SK-N-SH (cell line): ENCODE results near the gene MYOCD. TPM values are rescaled to one million over a fixed set of nuclear protein-coding genes. Genes with fewer than 3 reads are reported as not detected.

Experiments
- CTCF ChIA-PET: fragments of 300-600, 350-600 bp; formaldehyde crosslinking; extraction: SDS; loops from one replicate; lab custom pipeline; 2021; lab: Yijun Ruan, JAX
- POLR2A ChIA-PET: fragments of 350-600 bp; sonication (Branson Sonifier 250); formaldehyde crosslinking; extraction: SDS; loops from one replicate; lab custom pipeline; 2020; ENCODE audit warnings: antibody characterized with exemption, inconsistent platforms; lab: Yijun Ruan, JAX
- DNase-seq: peaks from one replicate; pipeline ENCODE4 v3.0.0; 2012
- H2AFZ ChIP-seq: fragments of 200-600 bp; sonication (generic); 2 replicates; pipeline ENCODE4 v1.8.1; 2016; ENCODE audit warnings: antibody characterized with exemption, mild to moderate bottlenecking, low read depth
- H3F3A ChIP-seq: fragments of 200-600 bp; sonication (generic); replicated peaks from 2 replicates; pipeline ENCODE3; 2016; ENCODE audit warnings: antibody characterized with exemption, mild to moderate bottlenecking; ENCODE audit not compliant: insufficient read depth
- H3K27ac ChIP-seq, 2 experiments: fragments of 200-500 bp in 1 of 2; fragments of 200-600 bp in 1 of 2; sonication (Bioruptor generic) in 1 of 2; sonication (generic), shearing (Covaris generic) in 1 of 2; 2 replicates each; pipeline versions ENCODE4 v1.5.1 to v1.6.1; 2014 to 2016; ENCODE audit warnings: low read depth in 2 of 2, inconsistent platforms in 1 of 2, low read length in 1 of 2, mild to moderate bottlenecking in 1 of 2, mixed read lengths in 1 of 2
- H3K27me3 ChIP-seq: fragments of 200-600 bp; sonication (generic), shearing (Covaris generic); 2 replicates; pipeline ENCODE4 v1.6.1; 2016; ENCODE audit warnings: mixed run types; ENCODE audit not compliant: insufficient read depth
- H3K36me3 ChIP-seq, 2 experiments: fragments of 200-500 bp in 1 of 2; fragments of 200-600 bp in 1 of 2; sonication (Bioruptor generic) in 1 of 2; sonication (generic) in 1 of 2; replicated peaks in 1 of 2; 2 replicates each; pipeline versions ENCODE3 to v1.5.1; 2014 to 2016; ENCODE audit warnings: low read length in 1 of 2, mild to moderate bottlenecking in 1 of 2; ENCODE audit not compliant: insufficient read depth in 2 of 2, control insufficient read depth in 1 of 2
- H3K4me1 ChIP-seq, 2 experiments: fragments of 200-500 bp in 1 of 2; fragments of 200-600 bp in 1 of 2; sonication (Bioruptor generic) in 1 of 2; sonication (generic), shearing (Covaris generic) in 1 of 2; 2 replicates each; pipeline versions ENCODE4 v1.5.1 to v1.6.1; 2014 to 2016; ENCODE audit warnings: low read depth in 1 of 2, low read length in 1 of 2, mixed run types in 1 of 2; ENCODE audit not compliant: insufficient read depth in 2 of 2, control insufficient read depth in 1 of 2
- H3K4me2 ChIP-seq: fragments of 200-600 bp; sonication (generic), shearing (Covaris generic); 2 replicates; pipeline ENCODE4 v1.6.1; 2017; ENCODE audit warnings: mixed run types
- H3K4me3 ChIP-seq, 2 experiments: fragments of 200-500 bp in 1 of 2; fragments of 200-600 bp in 1 of 2; sonication (Bioruptor generic) in 1 of 2; sonication (generic), shearing (Covaris generic) in 1 of 2; 2 replicates each; pipeline versions ENCODE4 v1.5.1 to v1.8.1; 2014 to 2016; ENCODE audit warnings: low read depth in 2 of 2, inconsistent platforms in 1 of 2, low read length in 1 of 2, mild to moderate bottlenecking in 1 of 2, mixed read lengths in 1 of 2, moderate library complexity in 1 of 2
- H3K79me2 ChIP-seq: fragments of 200-600 bp; sonication (generic); 2 replicates; pipeline ENCODE4 v1.8.1; 2017; ENCODE audit warnings: mild to moderate bottlenecking; ENCODE audit not compliant: insufficient read depth
- H3K9ac ChIP-seq: fragments of 200-600 bp; sonication (generic); 2 replicates; pipeline ENCODE4 v1.6.1; 2017; ENCODE audit warnings: mixed run types
- H3K9me2 ChIP-seq: fragments of 200-600 bp; sonication (generic); 2 replicates; pipeline ENCODE4 v1.6.1; 2017; ENCODE audit warnings: mixed run types
- H3K9me3 ChIP-seq: fragments of 200-600 bp; sonication (generic); 2 replicates; pipeline ENCODE4 v1.6.1; 2017; ENCODE audit warnings: mixed run types, mild to moderate bottlenecking, moderate library complexity
- H4K20me1 ChIP-seq: fragments of 200-600 bp; sonication (generic); 2 replicates; pipeline ENCODE4 v1.6.1; 2017; ENCODE audit warnings: mild to moderate bottlenecking, mixed run types; ENCODE audit not compliant: insufficient read depth
- FOXM1 ChIP-seq: IDR thresholded peaks from 2 replicates; pipeline ENCODE4 v1.4.0; 2012; ENCODE audit warnings: low read depth, mild to moderate bottlenecking
- IRF3 ChIP-seq: fragments of 150-350 bp; IDR thresholded peaks from 2 replicates; pipeline ENCODE4 v1.6.1; 2016; ENCODE audit warnings: mild to moderate bottlenecking, low read depth, low read length
- MAX ChIP-seq: IDR thresholded peaks from 2 replicates; pipeline ENCODE4 v1.4.0; 2012; ENCODE audit warnings: low read depth
- NRF1 ChIP-seq: IDR thresholded peaks from 2 replicates; pipeline ENCODE4 v1.6.1; 2012; ENCODE audit warnings: low read depth, mild to moderate bottlenecking, low read length
- PBX3 ChIP-seq: IDR thresholded peaks from 2 replicates; pipeline ENCODE4; 2012
- RCOR1 ChIP-seq: fragments of 150-350 bp; IDR thresholded peaks from 2 replicates; pipeline ENCODE4 v1.6.1; 2017; ENCODE audit warnings: antibody characterized with exemption, low read length
- REST ChIP-seq: IDR thresholded peaks from 2 replicates; pipeline ENCODE4 v1.6.1; 2012; ENCODE audit warnings: mild to moderate bottlenecking, low read depth, low read length, moderate library complexity
- TAF1 ChIP-seq: IDR thresholded peaks from 2 replicates; pipeline ENCODE4 v1.6.1; 2012; ENCODE audit warnings: low read depth, mild to moderate bottlenecking, low read length, moderate library complexity, borderline replicate concordance
- USF2 ChIP-seq: fragments of 150-350 bp; IDR thresholded peaks from 2 replicates; pipeline ENCODE4 v1.6.1; 2017; ENCODE audit warnings: antibody characterized with exemption, low read length, low read depth, borderline replicate concordance
- ZBTB33 ChIP-seq: IDR thresholded peaks from 2 replicates; pipeline ENCODE4 v1.4.0; 2012; ENCODE audit warnings: low read depth, borderline replicate concordance
- WGBS: methylation state at CpG from one replicate; pipeline ENCODE4 v1.1.6; 2017; ENCODE audit warnings: low lambda C conversion rate; 5-methylcytosine and 5-hydroxymethylcytosine counted together
- polyA plus RNA-seq, 3 experiments: library from polyadenylated mRNA; depleted of rRNA; stranded (reverse); fragments of >200 nt; gene quantifications; 2 replicates each; pipeline ENCODE4 v1.2.3, GENCODE V29; 2012

Gene MYOCD
- polyA plus RNA-seq, 1 of the 3 experiments (the other 2 are of a cell fraction), result not detected

- TF ChIP-seq USF2 (no peak), RCOR1 (no peak), PBX3 (no peak), FOXM1 (no peak)
- no peaks in the 10 kb centered on the region for H4K20me1 ChIP-seq
- DNase-seq, result no peak
- no peak overlapping the region for H3K9ac ChIP-seq
- no peaks in the 10 kb centered on the region for H3K79me2 ChIP-seq
- peak overlapping the region; percentile 56; the same call in 1 of the 2 replicates for H2AFZ ChIP-seq
- no peaks in the 10 kb centered on the region for H3K36me3 ChIP-seq
- POLR2A ChIA-PET, result no interaction called here
- no peaks in the 10 kb centered on the region for H3K9me3 ChIP-seq
- peak overlapping the region; percentile 19; the same call in 1 of the 2 replicates for H3K4me2 ChIP-seq
- H3K4me3 ChIP-seq, result no peak overlapping the region
- H3K27ac ChIP-seq, result peak overlapping the region in 1 of 2 experiments; percentile 45; a peak in 2 of 4 replicates
- H3K4me1 ChIP-seq, result no peaks in the 10 kb centered on the region
- no peaks in the 10 kb centered on the region for H3K9me2 ChIP-seq
- CTCF ChIA-PET, result no interaction called here
- under 1% methylated on average over 8 of the region's 8 CpGs for WGBS
- peaks cover 11% of the 10 kb centered on the region for H3F3A ChIP-seq
- H3K27me3 ChIP-seq, result 0 out of 2 replicates have a peak, but pooled peaks cover 5% of the 10 kb centered on the region
Observed at GRCh38 chr17:12627177-12627629, 38.5 kb upstream of the MYOCD start.

- ChIA-PET CTCF (interaction anchor here (0.5 kb wide), 1 partner anchor 117 kb away, joined by 3 read pairs; no protein-coding TSS in a partner anchor), POLR2A (no interaction called here)
- no peak for DNase-seq
- Histone ChIP-seq H2AFZ (0 out of 2 replicates have a peak overlapping the region, but pooled peaks have one; percentile 56), H3K4me1 (no peaks in the 10 kb centered on the region), H3K9me3 (no peaks in the 10 kb centered on the region), H3F3A (peaks cover 11% of the 10 kb centered on the region), H4K20me1 (no peaks in the 10 kb centered on the region), H3K36me3 (no peaks in the 10 kb centered on the region), H3K4me3 (no peak overlapping the region), H3K27me3 (0 out of 2 replicates have a peak, but pooled peaks cover under 1% of the 10 kb centered on the region), H3K9me2 (no peaks in the 10 kb centered on the region), H3K79me2 (no peaks in the 10 kb centered on the region), H3K9ac (no peak overlapping the region), H3K27ac (peak overlapping the region in 1 of 2 experiments; percentile 45; a peak in 2 of 4 replicates), H3K4me2 (peak overlapping the region; percentile 19; the same call in 1 of the 2 replicates)
- WGBS, result 2% methylated on average over 5 of the region's 5 CpGs
- TF ChIP-seq ZBTB33, result no peak
- TF ChIP-seq REST, result no peak
- no peak for TF ChIP-seq MAX
- no peak for TF ChIP-seq IRF3
- no peak for TF ChIP-seq TAF1
- no peak for TF ChIP-seq FOXM1
- no peak for TF ChIP-seq NRF1
Observed at GRCh38 chr17:12627781-12628451, 37.8 kb upstream of the MYOCD start.
